Breast epithelium (tissue), 4 donors: ENCODE data around the gene ACAP2. TPM values are rescaled to one million over a fixed set of nuclear protein-coding genes. Genes with fewer than 3 reads are reported as not detected.
"Not testable (repeated sequence)": the region's sequence is repeated elsewhere in the genome, so short reads cannot be mapped to it uniquely, and the experiment has no call there.

ENCODE experiments used
- DNase-seq, 2 donors: peaks; one replicate each; pipeline ENCODE4 v3.0.0-alpha.2; 2019; ENCODE audit warnings: low spot score in 2 of 2
- H3K27ac ChIP-seq, 2 donors: fragments of 200-600 bp; sonication (generic) in 1 of 2; one replicate each; pipeline ENCODE4 v1.5.1; 2016 to 2019; ENCODE audit warnings: mild to moderate bottlenecking in 1 of 2
- H3K27me3 ChIP-seq, 2 donors: fragments of 200-600 bp; sonication (generic) in 1 of 2; one replicate each; pipeline versions ENCODE4 v1.5.1 to v1.6.0; 2017 to 2019; ENCODE audit warnings: control low read depth in 1 of 2, mild to moderate bottlenecking in 1 of 2
- H3K36me3 ChIP-seq: fragments of 200-600 bp; one replicate; pipeline ENCODE4 v1.5.1; 2019
- H3K4me1 ChIP-seq, 2 donors: fragments of 200-600 bp; sonication (generic); one replicate each; pipeline ENCODE4 v1.5.1; 2016 to 2019; ENCODE audit warnings: control low read depth in 1 of 2
- H3K4me3 ChIP-seq, 3 donors: fragments of 200-600 bp; sonication (generic); 1 replicate in 2 of 3; 2 replicates in 1 of 3; pipeline ENCODE4 v1.5.1; 2016 to 2019; ENCODE audit warnings: mild to moderate bottlenecking in 3 of 3, moderate library complexity in 2 of 3
- H3K9me3 ChIP-seq, 2 donors: fragments of 200-600 bp; sonication (generic) in 1 of 2; one replicate each; pipeline ENCODE4 v1.5.1; 2016 to 2019; ENCODE audit warnings: control low read depth in 1 of 2
- CTCF ChIP-seq, 3 donors: fragments of 450-650 bp; IDR thresholded peaks; one replicate each; pipeline ENCODE4 v1.5.1; 2016 to 2017; ENCODE audit warnings: antibody characterized with exemption in 3 of 3, mild to moderate bottlenecking in 3 of 3, moderate library complexity in 3 of 3
- POLR2A ChIP-seq: fragments of 450-650 bp; IDR thresholded peaks from one replicate; pipeline ENCODE4 v1.6.1; 2016; ENCODE audit warnings: antibody characterized with exemption, mild to moderate bottlenecking, moderate library complexity
- POLR2AphosphoS5 ChIP-seq, 3 donors: sonication (generic); formaldehyde crosslinking; IDR thresholded peaks; one replicate each; pipeline ENCODE4 v1.6.1; 2017; ENCODE audit warnings: antibody characterized with exemption in 3 of 3
- intact Hi-C: fragments of 100-400 bp; cut with DNase I; formaldehyde crosslinking; loops from one replicate; pipeline ENCODE4 v1.15.1; 2023; ENCODE audit warnings: low total_unique reads
- total RNA-seq, 3 donors: library from RNA; depleted of rRNA; stranded (reverse); fragments of >200 nt; gene quantifications; one replicate each; pipeline ENCODE4 v1.1.0, GENCODE V29; 2016

Gene ACAP2
- total RNA-seq, 3 donors from 2014 or later: 60.0 to 87.1 (median 63.0) TPM

- intact Hi-C loops: no loop called here
- DNase-seq: no peak
- Histone ChIP-seq H3K27me3 (no peaks in the 10 kb centered on the region), H3K27ac (no peak overlapping the region), H3K36me3 (no peaks in the 10 kb centered on the region), H3K9me3 (no peaks in the 10 kb centered on the region), H3K4me3 (no peak overlapping the region), H3K4me1 (no peaks in the 10 kb centered on the region)
- TF ChIP-seq POLR2AphosphoS5 (IDR thresholded peaks at IDR 0.05) (no peak), POLR2A (no peak), CTCF (IDR thresholded peaks at IDR 0.05) (no peak)
Observed at GRCh38 chr3:195384952-195385351, 57.9 kb downstream of the ACAP2 start.

- intact Hi-C loops: no loop called here
- Histone ChIP-seq H3K27ac (no peak overlapping the region), H3K4me3 (no peak overlapping the region), H3K9me3 (no peaks in the 10 kb centered on the region), H3K4me1 (no peaks in the 10 kb centered on the region), H3K27me3 (no peaks in the 10 kb centered on the region), H3K36me3 (no peaks in the 10 kb centered on the region)
- no peak for TF ChIP-seq POLR2A
- no peak for TF ChIP-seq POLR2AphosphoS5 (IDR thresholded peaks at IDR 0.05)
- TF ChIP-seq CTCF (IDR thresholded peaks at IDR 0.05): no peak
- DNase-seq: no peak
Observed at GRCh38 chr3:195372220-195372619, 70.6 kb downstream of the ACAP2 start.

GRCh38 chr3:195366200-195366925 lies 76.5 kb downstream of the ACAP2 start:
- intact Hi-C loops: no loop called here
- Histone ChIP-seq H3K27ac (no peak overlapping the region), H3K27me3 (no peaks in the 10 kb centered on the region), H3K36me3 (no peaks in the 10 kb centered on the region), H3K4me3 (no peak overlapping the region), H3K4me1 (no peaks in the 10 kb centered on the region), H3K9me3 (peaks cover 0 to 5% of the 10 kb centered on the region in 2 donors)
- TF ChIP-seq CTCF (IDR thresholded peaks at IDR 0.05) (no peak), POLR2A (no peak), POLR2AphosphoS5 (IDR thresholded peaks at IDR 0.05) (no peak)
- DNase-seq: no peak

DNA sequence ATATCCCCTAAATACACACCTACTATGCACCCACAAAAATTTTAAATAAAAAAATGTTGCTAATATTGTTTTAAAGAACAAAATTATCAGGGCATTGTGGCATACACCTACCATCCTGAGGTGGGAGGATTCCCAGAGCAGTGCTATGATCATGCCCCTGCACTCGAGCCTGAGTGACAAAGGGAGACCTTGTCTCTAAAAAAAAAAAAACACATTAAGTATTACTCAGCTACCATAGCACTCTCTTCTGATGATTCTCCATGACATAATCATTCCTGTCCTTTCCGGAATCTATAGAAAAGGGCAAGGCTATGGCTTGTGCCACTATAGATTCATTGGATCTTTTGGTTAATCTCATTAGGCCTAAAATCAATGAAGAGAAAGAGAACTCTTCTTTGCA lies 77.4 kb downstream of the ACAP2 start:
- Histone ChIP-seq H3K4me3 (no peak overlapping the region), H3K9me3 (peaks cover 0 to 5% of the 10 kb centered on the region in 2 donors), H3K27me3 (no peaks in the 10 kb centered on the region), H3K4me1 (no peaks in the 10 kb centered on the region), H3K27ac (no peak overlapping the region), H3K36me3 (no peaks in the 10 kb centered on the region)
- intact Hi-C loops: no loop called here
- TF ChIP-seq CTCF (IDR thresholded peaks at IDR 0.05) (no peak), POLR2AphosphoS5 (IDR thresholded peaks at IDR 0.05) (no peak), POLR2A (no peak)
- DNase-seq: no peak

DNA sequence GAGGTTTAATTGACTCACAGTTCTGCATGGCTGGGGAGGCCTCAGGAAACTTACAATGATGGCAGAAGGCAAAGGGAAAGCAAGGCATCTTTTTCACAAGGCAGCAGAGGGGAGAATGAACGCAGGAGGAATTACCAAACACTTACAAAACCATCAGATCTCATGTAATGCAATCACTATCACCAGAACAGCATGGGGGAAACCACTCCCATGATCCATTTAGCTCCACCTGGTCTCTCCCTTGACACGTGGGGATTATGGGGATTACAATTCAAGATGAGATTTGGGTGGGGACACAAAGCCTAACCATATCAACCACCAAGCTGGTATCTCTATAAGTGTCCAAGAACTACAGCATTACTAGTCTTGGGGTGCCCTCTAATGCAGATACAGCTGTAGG lies 85.0 kb downstream of the ACAP2 start:
- H3K4me3 ChIP-seq, H3K27me3 ChIP-seq, intact Hi-C loops, H3K4me1 ChIP-seq, H3K27ac ChIP-seq, H3K9me3 ChIP-seq, DNase-seq, H3K36me3 ChIP-seq: not testable (repeated sequence)
